ENCODE results near the gene SLC39A7. TPM values are rescaled to one million over a fixed set of nuclear protein-coding genes. Genes with fewer than 3 reads are reported as not detected.

Gene SLC39A7
- total and polyA plus RNA-seq, 12 donors, result 25.8 to 178 (median 53.1) TPM

Small RNA genes lying within 50 kb of the gene (microRNA-seq; reads per million reads assigned to microRNA genes)
- 2.6 to 5.4 reads per million in 2 donors for gene MIR219A1

Other genes starting within 250 kb of the SLC39A7 start
- gene HLA-DMA, start 247.8 kb upstream of the SLC39A7 start, total RNA-seq, result 100 to 1,000 TPM in 1 of 10 donors, 10 to 100 TPM in 8, 1 to 10 TPM in 1; 7.8 to 106 (median 14.5) TPM
- 10 to 100 TPM; 11.8 to 47.6 TPM for gene HLA-DMA, start 247.8 kb upstream of the SLC39A7 start, polyA plus RNA-seq
- gene BRD2, start 232.3 kb upstream of the SLC39A7 start, total RNA-seq, result 10 to 100 TPM; 64.9 to 97.0 (median 74.9) TPM
- 10 to 100 TPM; 49.3 to 87.2 TPM for gene BRD2, start 232.3 kb upstream of the SLC39A7 start, polyA plus RNA-seq
- 10 to 100 TPM in 1 of 10 donors, 1 to 10 TPM in 8, under 1 TPM in 1; 0.75 to 22.8 (median 2.0) TPM for gene HLA-DOA, start 191.3 kb upstream of the SLC39A7 start, total RNA-seq
- gene HLA-DOA, start 191.3 kb upstream of the SLC39A7 start, polyA plus RNA-seq, result 1 to 10 TPM in 1 of 2 donors, under 1 TPM in 1; 0.65 to 2.1 TPM
- gene HLA-DPA1, start 127.2 kb upstream of the SLC39A7 start, total RNA-seq, result 100 to 1,000 TPM in 1 of 10 donors, 10 to 100 TPM in 9; 17.8 to 328 (median 53.6) TPM
- 10 to 100 TPM; 18.2 to 24.3 TPM for gene HLA-DPA1, start 127.2 kb upstream of the SLC39A7 start, polyA plus RNA-seq
- 100 to 1,000 TPM in 1 of 10 donors, 10 to 100 TPM in 9; 19.2 to 264 (median 34.8) TPM for gene HLA-DPB1, start 124.9 kb upstream of the SLC39A7 start, total RNA-seq
- 10 to 100 TPM; 18.7 to 48.2 TPM for gene HLA-DPB1, start 124.9 kb upstream of the SLC39A7 start, polyA plus RNA-seq
- gene COL11A2, start 8.4 kb upstream of the SLC39A7 start, total RNA-seq, result 1 to 10 TPM in 3 of 10 donors, under 1 TPM in 7; 0.52 to 3.9 (median 0.94) TPM
- 1 to 10 TPM in 1 of 2 donors, under 1 TPM in 1; 0.55 to 8.7 TPM for gene COL11A2, start 8.4 kb upstream of the SLC39A7 start, polyA plus RNA-seq
- 10 to 100 TPM; 29.7 to 39.1 (median 33.2) TPM for gene RXRB, start 202 bp upstream of the SLC39A7 start, total RNA-seq
- 10 to 100 TPM; 22.2 to 40.7 TPM for gene RXRB, start 202 bp upstream of the SLC39A7 start, polyA plus RNA-seq
- 10 to 100 TPM; 17.6 to 25.5 (median 23.0) TPM for gene HSD17B8, start 3.8 kb downstream of the SLC39A7 start, total RNA-seq
- gene HSD17B8, start 3.8 kb downstream of the SLC39A7 start, polyA plus RNA-seq, result 10 to 100 TPM in 1 of 2 donors, 1 to 10 TPM in 1; 7.4 to 15.1 TPM
- 10 to 100 TPM; 26.5 to 32.1 (median 28.0) TPM for gene RING1, start 7.6 kb downstream of the SLC39A7 start, total RNA-seq
- 10 to 100 TPM; 28.6 to 35.1 TPM for gene RING1, start 7.6 kb downstream of the SLC39A7 start, polyA plus RNA-seq
- 10 to 100 TPM; 29.8 to 41.6 (median 35.9) TPM for gene VPS52, start 71.0 kb downstream of the SLC39A7 start, total RNA-seq
- 10 to 100 TPM; 25.2 to 45.7 TPM for gene VPS52, start 71.0 kb downstream of the SLC39A7 start, polyA plus RNA-seq
- gene RPS18, start 71.2 kb downstream of the SLC39A7 start, total RNA-seq, result 1,000 to 10,000 TPM in 3 of 10 donors, 100 to 1,000 TPM in 7; 767 to 1,326 (median 860) TPM
- gene RPS18, start 71.2 kb downstream of the SLC39A7 start, polyA plus RNA-seq, result 1,000 to 10,000 TPM; 2,826 to 4,398 TPM
- gene B3GALT4, start 76.3 kb downstream of the SLC39A7 start, total RNA-seq, result 10 to 100 TPM in 2 of 10 donors, 1 to 10 TPM in 8; 5.3 to 12.2 (median 8.0) TPM
- 1 to 10 TPM; 7.0 to 9.1 TPM for gene B3GALT4, start 76.3 kb downstream of the SLC39A7 start, polyA plus RNA-seq
- 10 to 100 TPM; 11.0 to 27.8 (median 16.2) TPM for gene WDR46, start 88.4 kb downstream of the SLC39A7 start, total RNA-seq
- gene WDR46, start 88.4 kb downstream of the SLC39A7 start, polyA plus RNA-seq, result 10 to 100 TPM; 27.4 to 40.6 TPM
- gene PFDN6, start 88.7 kb downstream of the SLC39A7 start, total RNA-seq, result 10 to 100 TPM; 31.7 to 58.3 (median 40.2) TPM
- 100 to 1,000 TPM; 248 to 448 TPM for gene PFDN6, start 88.7 kb downstream of the SLC39A7 start, polyA plus RNA-seq
- 10 to 100 TPM; 40.7 to 79.8 (median 50.4) TPM for gene RGL2, start 98.1 kb downstream of the SLC39A7 start, total RNA-seq
- 10 to 100 TPM; 51.8 to 68.4 TPM for gene RGL2, start 98.1 kb downstream of the SLC39A7 start, polyA plus RNA-seq
- 100 to 1,000 TPM in 2 of 10 donors, 10 to 100 TPM in 8; 71.9 to 242 (median 86.7) TPM for gene TAPBP, start 113.2 kb downstream of the SLC39A7 start, total RNA-seq
- 10 to 100 TPM; 20.6 to 49.7 TPM for gene TAPBP, start 113.2 kb downstream of the SLC39A7 start, polyA plus RNA-seq
- 10 to 100 TPM; 11.7 to 19.8 (median 14.3) TPM for gene ZBTB22, start 116.9 kb downstream of the SLC39A7 start, total RNA-seq
- gene ZBTB22, start 116.9 kb downstream of the SLC39A7 start, polyA plus RNA-seq, result 10 to 100 TPM in 1 of 2 donors, 1 to 10 TPM in 1; 4.7 to 10.6 TPM
- 10 to 100 TPM; 10.3 to 24.0 (median 15.9) TPM for gene DAXX, start 122.1 kb downstream of the SLC39A7 start, total RNA-seq
- 10 to 100 TPM; 15.7 to 24.8 TPM for gene DAXX, start 122.1 kb downstream of the SLC39A7 start, polyA plus RNA-seq
- 1 to 10 TPM in 2 of 10 donors, under 1 TPM in 6, not detected in 2; 0.09 to 6.1 (median 0.36) TPM for gene KIFC1, start 191.0 kb downstream of the SLC39A7 start, total RNA-seq
- gene KIFC1, start 191.0 kb downstream of the SLC39A7 start, polyA plus RNA-seq, result under 1 TPM; 0.28 to 0.29 TPM
- gene PHF1, start 210.1 kb downstream of the SLC39A7 start, total RNA-seq, result 10 to 100 TPM; 36.2 to 61.2 (median 48.9) TPM
- gene PHF1, start 210.1 kb downstream of the SLC39A7 start, polyA plus RNA-seq, result 100 to 1,000 TPM in 1 of 2 donors, 10 to 100 TPM in 1; 59.5 to 125 TPM
- 100 to 1,000 TPM in 9 of 10 donors, 10 to 100 TPM in 1; 99.8 to 132 (median 114) TPM for gene CUTA, start 217.2 kb downstream of the SLC39A7 start, total RNA-seq
- gene CUTA, start 217.2 kb downstream of the SLC39A7 start, polyA plus RNA-seq, result 100 to 1,000 TPM in 1 of 2 donors, 10 to 100 TPM in 1; 94.7 to 161 TPM
- gene SYNGAP1, start 219.2 kb downstream of the SLC39A7 start, total RNA-seq, result 1 to 10 TPM; 3.6 to 8.5 (median 5.7) TPM
- 10 to 100 TPM in 1 of 2 donors, 1 to 10 TPM in 1; 3.1 to 10.2 TPM for gene SYNGAP1, start 219.2 kb downstream of the SLC39A7 start, polyA plus RNA-seq

Data from heart right ventricle (tissue), 12 donors.